Stimulated activated CD8-positive, alpha-beta memory T cell treated with anti-CD3 and anti-CD28 coated beads, Interleukin-4, amount 100 ng/mL, for 48 hours (primary cell): Measurements from ENCODE around the gene STRN3.
"Not testable (repeated sequence)": the region's sequence is repeated elsewhere in the genome, so short reads cannot be mapped to it uniquely, and the experiment has no call there.

ENCODE experiments used
- DNase-seq: peaks from one replicate; pipeline ENCODE4 v3.0.0-alpha.2; 2020

The STRN3 gene

GRCh38 chr14:31030469-31030868 is 4.3 kb upstream of the STRN3 start:
- DNase-seq, result no peak

- DNase-seq, result no peak
Measured at GRCh38 chr14:31029016-31029970, 3.1 kb upstream of the STRN3 start.

GRCh38 chr14:31027847-31028246 is 1.7 kb upstream of the STRN3 start:
- DNase-seq, result no peak

- DNase-seq, result peak; percentile 92
Measured at GRCh38 chr14:31026450-31027235, 464 bp upstream of the STRN3 start.

- DNase-seq, result peak; percentile 66
Measured at GRCh38 chr14:31025367-31026076, 657 bp downstream of the STRN3 start, which contains the start of gene AP4S1. TSS of gene AP4S1 (plus strand) at chr14:31025649. CDS start at chr14:31066197, 40,548 bp downstream.

GRCh38 chr14:31024577-31025366 is 1.4 kb downstream of the STRN3 start:
- no peak for DNase-seq

- no peak for DNase-seq
Measured at GRCh38 chr14:31024010-31024480, 2.1 kb downstream of the STRN3 start.

- DNase-seq, result no peak
Measured at GRCh38 chr14:31022386-31022785, 3.8 kb downstream of the STRN3 start.

- DNase-seq, result no peak
Measured at GRCh38 chr14:31021576-31021949, 4.6 kb downstream of the STRN3 start.

GRCh38 chr14:31020834-31021575 is 5.2 kb downstream of the STRN3 start:
- DNase-seq, result no peak

- DNase-seq, result no peak
Measured at GRCh38 chr14:31018057-31018645, 8.0 kb downstream of the STRN3 start.

GRCh38 chr14:31013841-31014240 is 12.3 kb downstream of the STRN3 start:
- no peak for DNase-seq

GRCh38 chr14:31010935-31011334 is 15.2 kb downstream of the STRN3 start:
- no peak for DNase-seq

- DNase-seq, result no peak
Measured at GRCh38 chr14:31009836-31010574, 16.2 kb downstream of the STRN3 start.

GRCh38 chr14:31006703-31007102 is 19.5 kb downstream of the STRN3 start:
- no peak for DNase-seq

- not testable (repeated sequence) for DNase-seq
Measured at GRCh38 chr14:31004007-31004406, 22.2 kb downstream of the STRN3 start.

GRCh38 chr14:31003284-31003683 is 22.9 kb downstream of the STRN3 start:
- no peak for DNase-seq

GRCh38 chr14:31001339-31001658 is 24.9 kb downstream of the STRN3 start:
- no peak for DNase-seq

GRCh38 chr14:31000629-31001338 is 25.4 kb downstream of the STRN3 start:
- no peak for DNase-seq
